Measurements from ENCODE around the gene APOBEC3H.

The APOBEC3H gene

GRCh38 chr22:39153220-39153717, 56.2 kb downstream of the APOBEC3H start:
- in situ Hi-C loops (cut with MboI; ENCODE audit: low sequenced_read_pairs), result no loop called here

All from hTERT RPE-1 (cell line).